HUES48 (cell line): Measurements from ENCODE around the gene ATP4A.

Experiments
- H3K27ac ChIP-seq: one replicate; pipeline ENCODE4 v1.7.0; 2013; ENCODE audit warnings: low read depth, low read length, inconsistent platforms
- H3K27me3 ChIP-seq: 2 replicates; pipeline ENCODE4 v1.6.1; 2013; ENCODE audit warnings: mild to moderate bottlenecking, low read length; ENCODE audit not compliant: control insufficient read depth, insufficient read depth
- H3K36me3 ChIP-seq: 2 replicates; pipeline ENCODE4 v1.6.1; 2013; ENCODE audit warnings: low read length; ENCODE audit not compliant: control insufficient read depth, insufficient read depth
- H3K4me1 ChIP-seq: 2 replicates; pipeline ENCODE4 v1.6.1; 2013; ENCODE audit warnings: mild to moderate bottlenecking, low read length; ENCODE audit not compliant: control insufficient read depth, insufficient read depth
- H3K4me3 ChIP-seq: 2 replicates; pipeline ENCODE4 v1.5.1; 2013; ENCODE audit warnings: mild to moderate bottlenecking, low read depth, low read length
- H3K9ac ChIP-seq: 2 replicates; pipeline ENCODE4 v1.6.1; 2013; ENCODE audit warnings: mild to moderate bottlenecking, low read depth, low read length, moderate library complexity
- H3K9me3 ChIP-seq: 2 replicates; pipeline ENCODE4 v1.6.1; 2013; ENCODE audit warnings: low read length; ENCODE audit not compliant: control insufficient read depth, insufficient read depth

ATP4A gene

GRCh38 chr19:35557539-35558399, 5.7 kb downstream of the ATP4A start:
- H3K9me3 ChIP-seq: no peaks in the 10 kb centered on the region
- H3K36me3 ChIP-seq: no peaks in the 10 kb centered on the region
- peaks cover 37% of the 10 kb centered on the region for H3K27me3 ChIP-seq
- H3K27ac ChIP-seq: no peak overlapping the region
- H3K4me1 ChIP-seq: no peaks in the 10 kb centered on the region
- no peak overlapping the region for H3K9ac ChIP-seq
- H3K4me3 ChIP-seq: peak overlapping the region; percentile 80

GRCh38 chr19:35556846-35557538, 6.5 kb downstream of the ATP4A start:
- no peaks in the 10 kb centered on the region for H3K36me3 ChIP-seq
- H3K27ac ChIP-seq: no peak overlapping the region
- no peak overlapping the region for H3K9ac ChIP-seq
- peak overlapping the region; percentile 80; the same call in 1 of the 2 replicates for H3K4me3 ChIP-seq
- H3K9me3 ChIP-seq: no peaks in the 10 kb centered on the region
- H3K4me1 ChIP-seq: no peaks in the 10 kb centered on the region
- H3K27me3 ChIP-seq: peaks cover 37% of the 10 kb centered on the region

- Histone ChIP-seq H3K4me3 (no peak overlapping the region), H3K4me1 (no peaks in the 10 kb centered on the region), H3K9me3 (no peaks in the 10 kb centered on the region), H3K36me3 (no peaks in the 10 kb centered on the region), H3K27ac (no peak overlapping the region), H3K9ac (no peak overlapping the region), H3K27me3 (peaks cover 37% of the 10 kb centered on the region)
Observed at GRCh38 chr19:35556025-35556590, 7.3 kb downstream of the ATP4A start.

- peaks cover 6% of the 10 kb centered on the region; the same call in 1 of the 2 replicates for H3K36me3 ChIP-seq
- peaks cover 32% of the 10 kb centered on the region for H3K27me3 ChIP-seq
- H3K4me3 ChIP-seq: no peak overlapping the region
- no peaks in the 10 kb centered on the region for H3K4me1 ChIP-seq
- no peak overlapping the region for H3K9ac ChIP-seq
- no peak overlapping the region for H3K27ac ChIP-seq
- no peaks in the 10 kb centered on the region for H3K9me3 ChIP-seq
Observed at GRCh38 chr19:35555301-35556005, 8.0 kb downstream of the ATP4A start.

- peaks cover 21% of the 10 kb centered on the region for H3K27me3 ChIP-seq
Observed at GRCh38 chr19:35554076-35554475, 9.4 kb downstream of the ATP4A start.

GRCh38 chr19:35553385-35554000, 10.0 kb downstream of the ATP4A start:
- Histone ChIP-seq H3K27ac (no peak overlapping the region), H3K27me3 (peaks cover 15% of the 10 kb centered on the region), H3K9me3 (no peaks in the 10 kb centered on the region), H3K4me3 (no peak overlapping the region), H3K9ac (no peak overlapping the region), H3K36me3 (peaks cover 16% of the 10 kb centered on the region), H3K4me1 (no peaks in the 10 kb centered on the region)

More at GRCh38 chr19:35554076-35554475, 9.4 kb downstream of the ATP4A start:
- Histone ChIP-seq H3K27ac (no peak overlapping the region), H3K4me3 (no peak overlapping the region), H3K36me3 (peaks cover 14% of the 10 kb centered on the region), H3K9me3 (no peaks in the 10 kb centered on the region), H3K9ac (no peak overlapping the region), H3K4me1 (no peaks in the 10 kb centered on the region)

GRCh38 chr19:35552534-35553384, 10.7 kb downstream of the ATP4A start:
- Histone ChIP-seq H3K36me3 (peaks cover 23% of the 10 kb centered on the region), H3K4me3 (no peak overlapping the region), H3K27me3 (0 out of 2 replicates have a peak, but pooled peaks cover 13% of the 10 kb centered on the region), H3K27ac (no peak overlapping the region), H3K9me3 (no peaks in the 10 kb centered on the region), H3K9ac (no peak overlapping the region), H3K4me1 (no peaks in the 10 kb centered on the region)

- Histone ChIP-seq H3K9me3 (no peaks in the 10 kb centered on the region), H3K27me3 (0 out of 2 replicates have a peak, but pooled peaks cover 4% of the 10 kb centered on the region), H3K4me1 (peaks cover 3% of the 10 kb centered on the region; the same call in 1 of the 2 replicates), H3K27ac (no peak overlapping the region), H3K9ac (no peak overlapping the region), H3K4me3 (no peak overlapping the region), H3K36me3 (peaks cover 37% of the 10 kb centered on the region)
Observed at GRCh38 chr19:35551091-35551810, 12.2 kb downstream of the ATP4A start.

GRCh38 chr19:35549879-35550523, 13.5 kb downstream of the ATP4A start:
- Histone ChIP-seq H3K9ac (no peak overlapping the region), H3K9me3 (no peaks in the 10 kb centered on the region), H3K36me3 (peaks cover 37% of the 10 kb centered on the region), H3K27ac (no peak overlapping the region), H3K4me1 (peaks cover 6% of the 10 kb centered on the region; the same call in 1 of the 2 replicates), H3K4me3 (no peak overlapping the region), H3K27me3 (no peaks in the 10 kb centered on the region)
